Activated naive CD4-positive, alpha-beta T cell treated with anti-CD3 and anti-CD28 coated beads, Interleukin-2, amount 10 ng/mL, durations not matched to agents 7 days and 5 days (primary cell): ENCODE results near the gene CIRBP.

Source experiments
- CTCF ChIA-PET: fragments of 350-600 bp; sonication (Branson Sonifier 250); formaldehyde crosslinking; loops from one replicate; lab custom pipeline; 2021; ENCODE audit warnings: antibody characterized with exemption; lab: Charles Lee
- DNase-seq: peaks from one replicate; pipeline ENCODE4 v3.0.0-alpha.2; 2020
- H3K27ac Mint-ChIP-seq: one replicate; pipeline ENCODE4 v1.8.0; 2021; ENCODE audit warnings: mild to moderate bottlenecking, moderate library complexity, mixed read lengths
- H3K27me3 Mint-ChIP-seq: one replicate; pipeline ENCODE4 v1.8.0; 2021; ENCODE audit warnings: mild to moderate bottlenecking, mixed read lengths
- H3K36me3 Mint-ChIP-seq: one replicate; pipeline ENCODE4 v1.8.0; 2021; ENCODE audit warnings: mixed read lengths
- H3K4me1 Mint-ChIP-seq: one replicate; pipeline ENCODE4 v1.8.0; 2021; ENCODE audit warnings: mixed read lengths
- H3K4me3 Mint-ChIP-seq: one replicate; pipeline ENCODE4 v1.8.0; 2021; ENCODE audit warnings: mild to moderate bottlenecking, moderate library complexity, mixed read lengths
- H3K9me3 Mint-ChIP-seq: one replicate; pipeline ENCODE4 v1.8.0; 2021; ENCODE audit warnings: mixed read lengths

CIRBP gene

GRCh38 chr19:1284293-1284978, 15.3 kb downstream of the CIRBP start:
- peaks cover 15% of the 10 kb centered on the region for H3K4me1 Mint-ChIP-seq
- H3K27ac Mint-ChIP-seq: no peak overlapping the region
- H3K36me3 Mint-ChIP-seq: peaks cover 11% of the 10 kb centered on the region
- DNase-seq: no peak
- no peaks in the 10 kb centered on the region for H3K9me3 Mint-ChIP-seq
- CTCF ChIA-PET: no interaction called here
- peak overlapping the region; percentile 16 for H3K4me3 Mint-ChIP-seq
- H3K27me3 Mint-ChIP-seq: peaks cover 65% of the 10 kb centered on the region

DNA sequence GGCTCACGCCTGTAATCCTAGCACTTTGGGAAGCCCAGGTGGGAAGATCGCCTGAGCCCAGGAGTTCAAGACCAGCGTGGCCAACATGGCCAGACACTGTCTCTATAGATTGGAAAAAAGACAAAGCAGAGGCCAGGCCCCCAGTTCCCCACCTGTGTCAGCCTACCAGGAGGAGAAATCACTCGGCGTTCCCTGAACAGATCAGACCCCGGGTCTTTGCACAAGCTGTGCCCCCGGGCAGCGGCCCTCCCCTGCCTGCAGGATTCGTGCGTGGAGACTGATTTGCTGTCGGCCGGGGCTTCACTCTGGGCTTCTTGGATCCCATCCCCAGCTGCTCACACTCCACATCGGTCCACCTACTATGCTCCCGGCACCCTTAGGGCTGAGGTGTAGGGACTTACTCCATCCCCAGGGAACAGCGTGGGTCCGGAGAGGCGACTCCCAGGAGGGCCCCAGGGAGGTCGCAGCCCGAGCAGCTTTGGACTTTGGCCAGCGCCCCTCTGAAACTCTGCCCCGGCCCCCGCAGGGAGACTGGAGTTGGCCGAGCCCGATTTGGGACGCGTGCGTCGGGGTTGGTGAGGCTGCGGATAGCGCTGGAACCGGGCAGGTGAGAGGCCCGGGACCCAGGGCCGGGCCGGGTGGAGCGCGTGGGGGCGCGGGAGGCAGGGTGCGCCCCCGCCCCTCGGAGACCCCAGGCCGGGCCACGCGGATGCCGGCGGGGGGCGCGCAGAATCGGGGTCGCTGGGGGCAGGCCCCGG, 16.0 kb downstream of the CIRBP start:
- peak overlapping the region; percentile 16 for H3K4me3 Mint-ChIP-seq
- DNase-seq: no peak
- peaks cover 5% of the 10 kb centered on the region for H3K36me3 Mint-ChIP-seq
- H3K4me1 Mint-ChIP-seq: peaks cover 9% of the 10 kb centered on the region
- CTCF ChIA-PET: no interaction called here
- H3K9me3 Mint-ChIP-seq: no peaks in the 10 kb centered on the region
- H3K27me3 Mint-ChIP-seq: peaks cover 72% of the 10 kb centered on the region
- H3K27ac Mint-ChIP-seq: no peak overlapping the region

DNA sequence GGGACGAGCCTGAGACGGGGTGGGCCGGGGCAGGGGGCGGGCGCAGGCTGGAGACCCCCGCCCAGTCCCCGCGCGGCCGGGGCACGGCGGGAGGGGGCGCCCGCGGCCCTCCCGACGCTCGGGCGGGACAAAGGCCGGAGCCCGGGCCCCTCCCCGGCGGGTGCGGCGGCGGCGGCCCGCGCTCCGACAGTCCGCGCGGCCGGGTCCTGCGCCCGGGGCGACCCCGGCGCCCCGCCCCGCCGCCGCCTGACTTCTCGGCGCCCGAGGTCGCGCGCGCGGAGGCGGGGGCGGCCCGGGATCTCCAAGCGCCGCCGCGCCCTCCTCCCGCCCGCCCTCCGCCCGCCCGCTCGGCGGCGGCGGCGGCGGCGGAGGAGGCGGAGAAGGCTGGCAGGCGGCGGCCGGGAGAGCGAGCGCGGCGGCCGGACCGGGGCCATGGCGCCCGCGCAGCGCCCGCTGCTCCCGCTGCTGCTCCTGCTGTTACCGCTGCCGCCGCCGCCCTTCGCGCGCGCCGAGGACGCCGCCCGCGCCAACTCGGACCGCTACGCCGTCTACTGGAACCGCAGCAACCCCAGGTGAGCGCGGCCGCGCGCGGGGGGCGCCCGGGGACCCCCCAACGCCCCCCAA, 16.7 kb downstream of the CIRBP start, which contains the start of gene EFNA2:
Gene EFNA2, plus strand, starts transcription at position 137 of the 624 bp plus-strand sequence. Its CDS starts 296 bp downstream, at position 433.
- no peaks in the 10 kb centered on the region for H3K9me3 Mint-ChIP-seq
- CTCF ChIA-PET: no interaction called here
- H3K27me3 Mint-ChIP-seq: peaks cover 78% of the 10 kb centered on the region
- no peak for DNase-seq
- peaks cover 2% of the 10 kb centered on the region for H3K36me3 Mint-ChIP-seq
- peaks cover 9% of the 10 kb centered on the region for H3K4me1 Mint-ChIP-seq
- no peak within 1 kb of the TSS for H3K27ac Mint-ChIP-seq
- peak within 1 kb of the TSS; percentile 46 for H3K4me3 Mint-ChIP-seq

DNA sequence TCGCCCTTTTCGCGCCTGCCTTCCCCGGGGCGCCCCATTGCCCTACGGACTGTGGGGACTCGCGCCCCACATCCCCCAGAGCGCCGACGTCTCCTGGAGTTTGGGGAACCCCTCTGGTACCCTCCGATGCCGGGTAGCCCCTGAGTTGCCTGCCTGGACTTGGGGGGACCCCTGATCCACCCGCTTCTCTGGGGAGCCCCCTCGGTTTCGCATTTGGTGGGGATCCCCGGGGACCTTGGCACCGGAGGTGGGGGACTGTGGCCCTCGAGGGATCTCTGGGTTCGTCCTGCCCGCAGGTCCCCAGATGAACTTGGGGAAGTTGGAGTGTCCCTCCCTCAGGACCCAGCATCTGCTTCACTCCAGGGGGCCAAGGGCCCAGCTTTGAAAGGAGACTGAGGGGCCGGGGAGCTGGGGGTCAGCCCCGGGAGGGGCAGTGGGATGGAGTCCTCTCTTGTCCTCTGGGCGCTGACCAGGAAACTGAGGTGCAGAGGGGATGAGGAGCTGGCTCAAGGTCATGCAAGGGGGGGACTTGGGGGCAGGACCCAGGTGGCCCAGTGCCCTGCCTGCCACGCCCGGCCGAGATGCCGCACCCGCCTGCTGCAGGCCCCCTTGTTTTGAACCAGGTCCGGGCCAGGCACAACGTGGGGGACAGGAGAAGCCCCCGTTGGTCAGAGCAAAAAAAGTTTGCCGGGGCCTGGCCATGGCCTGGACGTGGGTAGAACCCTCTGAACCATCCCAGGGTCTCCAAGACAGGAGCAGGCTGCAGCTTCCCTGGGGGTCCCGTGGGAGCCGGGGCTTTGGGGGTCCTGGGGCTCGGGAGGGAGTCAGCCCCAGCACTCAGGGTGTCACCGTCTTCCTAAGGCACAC, 17.6 kb downstream of the CIRBP start:
- no peak overlapping the region for H3K27ac Mint-ChIP-seq
- CTCF ChIA-PET: no interaction called here
- peaks cover 7% of the 10 kb centered on the region for H3K4me1 Mint-ChIP-seq
- no peaks in the 10 kb centered on the region for H3K36me3 Mint-ChIP-seq
- peaks cover 78% of the 10 kb centered on the region for H3K27me3 Mint-ChIP-seq
- peak overlapping the region; percentile 46 for H3K4me3 Mint-ChIP-seq
- DNase-seq: no peak
- no peaks in the 10 kb centered on the region for H3K9me3 Mint-ChIP-seq

GRCh38 chr19:1287354-1288225, 18.5 kb downstream of the CIRBP start:
- CTCF ChIA-PET: no interaction called here
- Mint-ChIP-seq H3K27ac (no peak overlapping the region), H3K36me3 (no peaks in the 10 kb centered on the region), H3K4me3 (no peak overlapping the region), H3K4me1 (peaks cover 7% of the 10 kb centered on the region), H3K27me3 (peaks cover 81% of the 10 kb centered on the region), H3K9me3 (no peaks in the 10 kb centered on the region)
- DNase-seq: no peak

GRCh38 chr19:1288226-1288612, 19.1 kb downstream of the CIRBP start:
- Mint-ChIP-seq H3K9me3 (no peaks in the 10 kb centered on the region), H3K4me3 (no peak overlapping the region), H3K27ac (no peak overlapping the region), H3K27me3 (peaks cover 81% of the 10 kb centered on the region), H3K4me1 (peaks cover 7% of the 10 kb centered on the region), H3K36me3 (no peaks in the 10 kb centered on the region)
- CTCF ChIA-PET: no interaction called here
- no peak for DNase-seq

GRCh38 chr19:1288833-1289685, 19.9 kb downstream of the CIRBP start:
- no peaks in the 10 kb centered on the region for H3K9me3 Mint-ChIP-seq
- peaks cover 81% of the 10 kb centered on the region for H3K27me3 Mint-ChIP-seq
- peaks cover 7% of the 10 kb centered on the region for H3K4me1 Mint-ChIP-seq
- H3K36me3 Mint-ChIP-seq: no peaks in the 10 kb centered on the region
- no peak overlapping the region for H3K27ac Mint-ChIP-seq
- H3K4me3 Mint-ChIP-seq: no peak overlapping the region
- CTCF ChIA-PET: no interaction called here
- DNase-seq: no peak

- no peaks in the 10 kb centered on the region for H3K36me3 Mint-ChIP-seq
- CTCF ChIA-PET: no interaction called here
- H3K27ac Mint-ChIP-seq: no peak overlapping the region
- no peaks in the 10 kb centered on the region for H3K9me3 Mint-ChIP-seq
- peaks cover 81% of the 10 kb centered on the region for H3K27me3 Mint-ChIP-seq
- peaks cover 9% of the 10 kb centered on the region for H3K4me1 Mint-ChIP-seq
- DNase-seq: no peak
- no peak overlapping the region for H3K4me3 Mint-ChIP-seq
Observed at GRCh38 chr19:1289686-1290025, 20.5 kb downstream of the CIRBP start.

- CTCF ChIA-PET: no interaction called here
- H3K4me1 Mint-ChIP-seq: peaks cover 7% of the 10 kb centered on the region
- no peak overlapping the region for H3K27ac Mint-ChIP-seq
- H3K36me3 Mint-ChIP-seq: no peaks in the 10 kb centered on the region
- H3K4me3 Mint-ChIP-seq: no peak overlapping the region
- no peak for DNase-seq
- H3K9me3 Mint-ChIP-seq: no peaks in the 10 kb centered on the region
- peaks cover 81% of the 10 kb centered on the region for H3K27me3 Mint-ChIP-seq
Observed at GRCh38 chr19:1290196-1290702, 21.1 kb downstream of the CIRBP start.

DNA sequence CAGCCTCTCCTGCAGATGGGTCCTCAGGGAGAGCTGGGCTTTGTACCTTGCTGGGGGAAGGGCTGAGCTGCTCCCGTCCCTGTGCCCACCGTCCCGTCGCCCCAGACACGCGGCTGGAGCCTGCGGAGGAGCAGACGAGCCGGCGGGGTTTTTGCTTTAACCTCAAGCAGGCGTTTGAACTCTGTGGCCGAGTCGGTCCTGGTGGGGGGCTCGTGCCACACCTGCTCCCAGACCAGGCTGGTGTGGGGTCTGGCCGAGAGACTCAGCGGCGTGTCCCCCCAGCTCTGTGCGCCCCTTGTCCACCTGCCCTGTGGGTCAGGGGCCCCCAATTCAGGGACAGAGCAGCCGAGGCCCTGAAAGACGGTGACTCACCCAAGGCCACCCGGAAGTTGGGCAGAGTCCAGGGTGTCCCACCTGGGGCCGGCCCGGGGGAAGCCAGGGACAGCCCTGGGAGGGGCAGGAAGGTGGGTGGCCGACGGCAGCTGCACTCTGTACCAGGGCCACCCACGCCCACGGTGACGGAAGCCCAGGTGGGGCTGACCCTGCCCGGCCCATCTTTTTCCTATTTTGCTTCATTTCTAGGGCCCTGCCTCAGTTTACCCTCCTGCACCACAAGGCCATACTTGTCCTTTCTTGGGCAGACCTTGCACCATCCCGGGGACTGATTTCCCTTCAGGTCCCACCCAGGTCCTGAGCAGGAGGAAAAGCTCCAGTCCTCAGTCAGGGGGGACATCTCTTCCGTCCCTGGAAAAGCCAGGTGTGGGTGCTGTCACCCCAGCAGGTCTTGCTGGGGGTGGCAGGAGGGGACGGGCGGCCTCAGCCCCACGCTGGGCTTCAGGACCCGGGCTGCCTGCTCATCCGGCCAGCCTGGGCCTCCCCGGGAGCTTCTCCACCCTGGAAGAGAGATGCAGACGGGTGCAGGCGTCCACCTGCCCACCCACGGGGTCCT, 21.8 kb downstream of the CIRBP start:
- H3K4me1 Mint-ChIP-seq: peaks cover 6% of the 10 kb centered on the region
- H3K9me3 Mint-ChIP-seq: no peaks in the 10 kb centered on the region
- CTCF ChIA-PET: no interaction called here
- no peak for DNase-seq
- no peak overlapping the region for H3K27ac Mint-ChIP-seq
- no peak overlapping the region for H3K4me3 Mint-ChIP-seq
- H3K36me3 Mint-ChIP-seq: no peaks in the 10 kb centered on the region
- H3K27me3 Mint-ChIP-seq: peaks cover 82% of the 10 kb centered on the region

DNA sequence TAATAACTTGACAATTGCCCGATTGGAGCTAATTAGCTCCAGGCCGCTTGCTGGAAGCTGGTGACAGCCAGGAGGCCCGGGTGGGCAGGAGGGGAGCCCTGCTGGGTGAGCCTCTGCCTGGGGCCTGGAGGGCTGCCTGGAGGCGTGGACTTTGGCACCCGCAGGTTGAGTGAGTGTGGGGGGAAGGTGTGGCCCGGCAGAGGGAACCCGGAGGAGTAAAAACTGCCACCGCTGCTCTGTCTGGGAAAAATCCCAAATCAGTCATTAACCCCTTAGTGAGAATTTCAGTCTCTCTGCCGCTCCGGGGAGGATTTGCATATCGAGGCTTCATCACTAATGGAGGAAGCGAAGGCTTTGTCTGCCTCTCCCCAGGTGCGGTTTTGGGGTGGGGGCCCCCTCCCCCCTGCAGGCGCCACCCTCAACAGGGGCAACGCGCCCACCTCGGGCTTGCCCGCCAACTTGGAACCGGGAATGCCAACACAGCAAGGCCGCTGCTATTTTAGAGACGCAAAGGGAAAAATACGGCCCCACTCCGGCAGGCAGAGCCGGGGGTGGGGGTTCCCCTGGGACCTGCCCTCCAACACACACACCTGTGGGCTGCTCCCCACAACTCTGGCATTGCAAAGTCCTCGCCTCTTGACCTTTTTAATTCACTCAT, 22.8 kb downstream of the CIRBP start:
- H3K9me3 Mint-ChIP-seq: no peaks in the 10 kb centered on the region
- peaks cover 4% of the 10 kb centered on the region for H3K4me1 Mint-ChIP-seq
- no peak overlapping the region for H3K27ac Mint-ChIP-seq
- CTCF ChIA-PET: no interaction called here
- H3K27me3 Mint-ChIP-seq: peaks cover 80% of the 10 kb centered on the region
- H3K4me3 Mint-ChIP-seq: no peak overlapping the region
- no peak for DNase-seq
- no peaks in the 10 kb centered on the region for H3K36me3 Mint-ChIP-seq
